Measurements from ENCODE around the gene LDLRAD3. TPM values are rescaled to one million over a fixed set of nuclear protein-coding genes. Genes with fewer than 3 reads are reported as not detected.

LDLRAD3 gene
- total RNA-seq, 4 donors from 2014 or later, result 0.37 to 43.2 (median 3.7) TPM

GRCh38 chr11:36016709-36017108 lies 72.8 kb downstream of the LDLRAD3 start:
- no peak for DNase-seq
- no peaks in the 10 kb centered on the region for H3K27me3 ChIP-seq
- in situ Hi-C loops (cut with MboI; ENCODE audit: low pct_ligation_motif_present in 1 of 4, low pct_unique_long_range_greater_than_20kb in 1 of 4, low sequenced_read_pairs in 3 of 4) (no loop called here), intact Hi-C loops (cut with DNase I; ENCODE audit: low total_unique reads) (no loop called here)
- H3K27ac ChIP-seq, result no peak overlapping the region
- H3K4me1 ChIP-seq, result peaks cover 0 to 6% (median 0%) of the 10 kb centered on the region in 4 donors
- no peak for TF ChIP-seq POLR2A (IDR thresholded peaks at IDR 0.05)
- no peak for TF ChIP-seq POLR2AphosphoS5 (IDR thresholded peaks at IDR 0.05)
- no peak for TF ChIP-seq EP300 (IDR thresholded peaks at IDR 0.05; ENCODE audit: low read depth)
- TF ChIP-seq, protein P1, sequence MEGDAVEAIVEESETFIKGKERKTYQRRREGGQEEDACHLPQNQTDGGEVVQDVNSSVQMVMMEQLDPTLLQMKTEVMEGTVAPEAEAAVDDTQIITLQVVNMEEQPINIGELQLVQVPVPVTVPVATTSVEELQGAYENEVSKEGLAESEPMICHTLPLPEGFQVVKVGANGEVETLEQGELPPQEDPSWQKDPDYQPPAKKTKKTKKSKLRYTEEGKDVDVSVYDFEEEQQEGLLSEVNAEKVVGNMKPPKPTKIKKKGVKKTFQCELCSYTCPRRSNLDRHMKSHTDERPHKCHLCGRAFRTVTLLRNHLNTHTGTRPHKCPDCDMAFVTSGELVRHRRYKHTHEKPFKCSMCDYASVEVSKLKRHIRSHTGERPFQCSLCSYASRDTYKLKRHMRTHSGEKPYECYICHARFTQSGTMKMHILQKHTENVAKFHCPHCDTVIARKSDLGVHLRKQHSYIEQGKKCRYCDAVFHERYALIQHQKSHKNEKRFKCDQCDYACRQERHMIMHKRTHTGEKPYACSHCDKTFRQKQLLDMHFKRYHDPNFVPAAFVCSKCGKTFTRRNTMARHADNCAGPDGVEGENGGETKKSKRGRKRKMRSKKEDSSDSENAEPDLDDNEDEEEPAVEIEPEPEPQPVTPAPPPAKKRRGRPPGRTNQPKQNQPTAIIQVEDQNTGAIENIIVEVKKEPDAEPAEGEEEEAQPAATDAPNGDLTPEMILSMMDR (IDR thresholded peaks at IDR 0.05), result no peak
- H3K4me3 ChIP-seq, result no peak overlapping the region
- no peaks in the 10 kb centered on the region for H3K9me3 ChIP-seq
- no peaks in the 10 kb centered on the region for H3K36me3 ChIP-seq
- 93% methylated on average over 4 of the region's 4 CpGs for WGBS, 2 donors (ENCODE audit: low coverage in 1 of 2)

DNA sequence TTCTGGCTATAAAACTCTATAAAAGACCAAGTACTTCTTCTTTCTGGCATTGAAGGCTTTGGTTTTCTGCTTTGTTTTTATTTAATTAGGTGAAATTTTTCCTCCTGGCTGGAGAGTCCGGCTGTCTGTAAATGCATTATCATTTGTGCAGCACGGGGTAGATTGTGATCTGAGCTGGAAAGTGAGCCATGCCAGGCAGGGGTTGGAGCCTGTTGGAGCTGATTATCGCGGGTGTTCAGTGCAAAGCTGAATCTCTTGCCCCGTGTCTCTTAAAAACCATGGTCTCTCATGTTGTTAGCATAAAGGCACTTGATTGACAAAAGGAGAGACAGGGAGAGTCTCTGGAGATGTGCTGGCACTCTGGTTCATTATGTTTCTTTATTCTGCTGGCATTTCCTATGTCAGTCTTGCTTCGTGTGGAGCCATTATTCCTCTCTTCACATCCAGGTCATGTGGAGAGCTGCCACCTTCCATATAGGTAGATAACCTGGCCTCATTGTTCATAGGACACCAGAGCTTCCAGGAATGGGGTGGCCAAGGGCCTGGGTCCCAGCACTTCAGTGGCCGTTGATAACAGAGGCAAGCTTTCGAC lies 75.2 kb downstream of the LDLRAD3 start:
- no peak overlapping the region for H3K27ac ChIP-seq
- DNase-seq, result no peak
- H3K4me1 ChIP-seq, result peaks cover 0 to 6% (median 0%) of the 10 kb centered on the region in 4 donors
- TF ChIP-seq POLR2AphosphoS5 (IDR thresholded peaks at IDR 0.05), result no peak
- TF ChIP-seq, protein P1 (IDR thresholded peaks at IDR 0.05), result no peak
- no peak for TF ChIP-seq POLR2A (IDR thresholded peaks at IDR 0.05)
- TF ChIP-seq EP300 (IDR thresholded peaks at IDR 0.05; ENCODE audit: low read depth), result no peak
- H3K36me3 ChIP-seq, result no peaks in the 10 kb centered on the region
- WGBS, 2 donors (ENCODE audit: low coverage in 1 of 2), result 72 to 91% methylated on average over 2 to 8 of the region's 8 CpGs
- intact Hi-C loops (cut with DNase I; ENCODE audit: low total_unique reads) (no loop called here), in situ Hi-C loops (cut with MboI; ENCODE audit: low pct_ligation_motif_present in 1 of 4, low pct_unique_long_range_greater_than_20kb in 1 of 4, low sequenced_read_pairs in 3 of 4) (no loop called here)
- H3K27me3 ChIP-seq, result no peaks in the 10 kb centered on the region
- no peak overlapping the region for H3K4me3 ChIP-seq
- no peaks in the 10 kb centered on the region for H3K9me3 ChIP-seq

GRCh38 chr11:36019722-36020121 lies 75.9 kb downstream of the LDLRAD3 start:
- Histone ChIP-seq H3K27ac (no peak overlapping the region), H3K36me3 (no peaks in the 10 kb centered on the region), H3K27me3 (no peaks in the 10 kb centered on the region), H3K9me3 (no peaks in the 10 kb centered on the region), H3K4me1 (peaks cover 0 to 3% (median 0%) of the 10 kb centered on the region in 4 donors), H3K4me3 (no peak overlapping the region)
- in situ Hi-C loops (cut with MboI; ENCODE audit: low pct_ligation_motif_present in 1 of 4, low pct_unique_long_range_greater_than_20kb in 1 of 4, low sequenced_read_pairs in 3 of 4), result no loop called here
- no peak for TF ChIP-seq POLR2AphosphoS5 (IDR thresholded peaks at IDR 0.05)
- intact Hi-C loops (cut with DNase I; ENCODE audit: low total_unique reads), result no loop called here
- no peak for DNase-seq
- 93% methylated on average over 4 of the region's 4 CpGs; no CpG with 5 or more reads in 1 of the 2 donors for WGBS, 2 donors (ENCODE audit: low coverage in 1 of 2)

GRCh38 chr11:36022882-36023281 lies 79.0 kb downstream of the LDLRAD3 start:
- H3K4me1 ChIP-seq, result no peaks in the 10 kb centered on the region
- no peak for DNase-seq
- H3K36me3 ChIP-seq, result no peaks in the 10 kb centered on the region
- H3K27ac ChIP-seq, result no peak overlapping the region
- WGBS, 2 donors (ENCODE audit: low coverage in 1 of 2), result 89 to 93% methylated on average over 3 to 7 of the region's 7 CpGs
- no peaks in the 10 kb centered on the region for H3K9me3 ChIP-seq
- intact Hi-C loops (cut with DNase I; ENCODE audit: low total_unique reads) (no loop called here), in situ Hi-C loops (cut with MboI; ENCODE audit: low pct_ligation_motif_present in 1 of 4, low pct_unique_long_range_greater_than_20kb in 1 of 4, low sequenced_read_pairs in 3 of 4) (no loop called here)
- no peaks in the 10 kb centered on the region for H3K27me3 ChIP-seq
- TF ChIP-seq POLR2AphosphoS5 (IDR thresholded peaks at IDR 0.05) (no peak), EP300 (IDR thresholded peaks at IDR 0.05; ENCODE audit: low read depth) (no peak), POLR2A (IDR thresholded peaks at IDR 0.05) (no peak)
- TF ChIP-seq, protein P1 (IDR thresholded peaks at IDR 0.05), result no peak
- no peak overlapping the region for H3K4me3 ChIP-seq

DNA sequence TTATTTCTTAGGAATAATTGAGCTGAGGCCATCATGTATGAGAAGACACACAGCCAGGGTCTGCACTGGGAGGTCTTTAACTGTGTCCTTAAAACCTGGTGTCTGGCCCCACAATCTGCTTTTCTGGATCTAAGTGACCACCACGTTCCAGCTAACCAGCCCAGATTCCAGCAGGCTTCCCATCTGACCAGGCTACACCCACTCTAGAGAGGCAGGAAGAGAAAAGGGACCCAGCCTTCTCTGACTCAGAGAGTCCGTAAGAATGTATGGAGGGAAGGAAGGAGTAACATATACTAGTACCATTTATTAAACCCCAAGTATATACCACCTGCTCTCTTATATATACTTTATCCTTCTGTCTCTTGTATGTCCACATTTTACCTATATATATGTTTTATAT lies 80.1 kb downstream of the LDLRAD3 start:
- Histone ChIP-seq H3K36me3 (no peaks in the 10 kb centered on the region), H3K27me3 (no peaks in the 10 kb centered on the region), H3K4me3 (no peak overlapping the region), H3K9me3 (no peaks in the 10 kb centered on the region), H3K27ac (no peak overlapping the region), H3K4me1 (no peaks in the 10 kb centered on the region)
- in situ Hi-C loops (cut with MboI; ENCODE audit: low pct_ligation_motif_present in 1 of 4, low pct_unique_long_range_greater_than_20kb in 1 of 4, low sequenced_read_pairs in 3 of 4) (no loop called here), intact Hi-C loops (cut with DNase I; ENCODE audit: low total_unique reads) (no loop called here)
- DNase-seq, result no peak
- TF ChIP-seq, protein P1 (IDR thresholded peaks at IDR 0.05), result no peak
- no peak for TF ChIP-seq POLR2A (IDR thresholded peaks at IDR 0.05)
- no peak for TF ChIP-seq EP300 (IDR thresholded peaks at IDR 0.05; ENCODE audit: low read depth)
- no peak for TF ChIP-seq POLR2AphosphoS5 (IDR thresholded peaks at IDR 0.05)
- 0 to 33% methylated on average over 1 to 2 of the region's 2 CpGs for WGBS, 2 donors (ENCODE audit: low coverage in 1 of 2)
